C4-2B (cell line): ENCODE measurements around the gene TMEM161A.

ENCODE experiments used
- CTCF ChIP-seq: fragments of 450-650 bp; conservative IDR thresholded peaks from 2 replicates; pipeline ENCODE4 v1.5.1; 2017; ENCODE audit warnings: mild to moderate bottlenecking
- ZFX ChIP-seq: fragments of 450-650 bp; IDR thresholded peaks from 2 replicates; pipeline ENCODE4 v1.6.1; 2017

GRCh38 chr19:19139876-19140229 lies 1.6 kb upstream of the TMEM161A start:
- peak; percentile 69 for TF ChIP-seq CTCF
- no peak for TF ChIP-seq ZFX
